Neural cell (in vitro differentiated cells): ENCODE results near the gene ABCC8. TPM values are rescaled to one million over a fixed set of nuclear protein-coding genes. Genes with fewer than 3 reads are reported as not detected.

Experiments used
- H2AFZ ChIP-seq: fragments of 200-600, 300-800 bp; sonication (generic), shearing (Covaris generic); 2 replicates; pipeline ENCODE4 v1.6.0; 2014; ENCODE audit warnings: low read depth, mild to moderate bottlenecking, antibody characterized with exemption, low read length, moderate library complexity
- H3F3A ChIP-seq: fragments of 200-600 bp; shearing (Covaris generic); 2 replicates; pipeline ENCODE4 v1.6.1; 2016; ENCODE audit warnings: mild to moderate bottlenecking, moderate library complexity, mixed read lengths, antibody characterized with exemption, low read length; ENCODE audit not compliant: insufficient read depth, poor library complexity, severe bottlenecking
- H3K27ac ChIP-seq: fragments of 200-600, 300-800 bp; sonication (generic), shearing (Covaris generic); 2 replicates; pipeline ENCODE4 v1.5.1; 2014; ENCODE audit warnings: mild to moderate bottlenecking, low read length, moderate library complexity
- H3K27me3 ChIP-seq: fragments of 300-800, 200-600 bp; sonication (generic), shearing (Covaris generic); 2 replicates; pipeline ENCODE4 v1.6.0; 2014; ENCODE audit warnings: mild to moderate bottlenecking, low read depth, low read length, moderate library complexity; ENCODE audit not compliant: insufficient read depth
- H3K36me3 ChIP-seq: fragments of 300-800, 200-600 bp; sonication (generic), shearing (Covaris generic); 2 replicates; pipeline ENCODE4 v1.5.1; 2014; ENCODE audit warnings: mild to moderate bottlenecking, antibody characterized with exemption, low read length, moderate library complexity; ENCODE audit not compliant: insufficient read depth
- H3K4me2 ChIP-seq: fragments of 300-800, 200-600 bp; sonication (generic), shearing (Covaris generic); 2 replicates; pipeline ENCODE4 v1.6.0; 2014; ENCODE audit warnings: mild to moderate bottlenecking, low read length
- H3K4me3 ChIP-seq: fragments of 300-800, 200-600 bp; sonication (generic), shearing (Covaris generic); 2 replicates; pipeline ENCODE4 v1.5.1; 2014; ENCODE audit warnings: mild to moderate bottlenecking, low read length, moderate library complexity
- H3K79me2 ChIP-seq: fragments of 200-600 bp; shearing (Covaris generic); replicated peaks from 2 replicates; pipeline ENCODE4 v1.6.0; 2014; ENCODE audit warnings: mild to moderate bottlenecking, low read length, moderate library complexity; ENCODE audit not compliant: insufficient read depth
- H3K9ac ChIP-seq: fragments of 300-800, 200-600 bp; sonication (generic), shearing (Covaris generic); 2 replicates; pipeline ENCODE4 v1.6.1; 2016; ENCODE audit warnings: mild to moderate bottlenecking, low read length, mixed read lengths
- H3K9me2 ChIP-seq: fragments of 200-600 bp; shearing (Covaris generic); 2 replicates; pipeline ENCODE4 v1.6.1; 2016; ENCODE audit warnings: mild to moderate bottlenecking, low read length, mixed read lengths; ENCODE audit not compliant: insufficient read depth
- H3K9me3 ChIP-seq: fragments of 200-600, 300-800 bp; sonication (generic), shearing (Covaris generic); 2 replicates; pipeline ENCODE4 v1.6.1; 2016; ENCODE audit warnings: mild to moderate bottlenecking, mixed run types, low read length, moderate library complexity, mixed read lengths
- H4K20me1 ChIP-seq: fragments of 200-600 bp; shearing (Covaris generic); 2 replicates; pipeline ENCODE4 v1.6.1; 2016; ENCODE audit warnings: mild to moderate bottlenecking, mixed run types; ENCODE audit not compliant: insufficient read depth
- CTCF ChIP-seq: fragments of 450-650 bp; IDR thresholded peaks from 2 replicates; pipeline ENCODE4 v1.5.1; 2014; ENCODE audit warnings: antibody characterized with exemption, mild to moderate bottlenecking, moderate library complexity; ENCODE audit not compliant: poor library complexity, severe bottlenecking
- EP300 ChIP-seq: fragments of 450-650 bp; conservative IDR thresholded peaks from 2 replicates; pipeline ENCODE4 v1.6.1; 2014; ENCODE audit warnings: antibody characterized with exemption, mild to moderate bottlenecking, moderate library complexity; ENCODE audit not compliant: poor library complexity, severe bottlenecking
- EZH2 ChIP-seq: fragments of 200-600, 300-800 bp; shearing (Covaris generic), sonication (generic); IDR thresholded peaks from 2 replicates; pipeline ENCODE4 v1.6.1; 2014; ENCODE audit warnings: antibody characterized with exemption, low read length, borderline replicate concordance, mild to moderate bottlenecking; ENCODE audit not compliant: insufficient read depth, poor library complexity, severe bottlenecking
- MXI1 ChIP-seq: fragments of 450-650 bp; conservative IDR thresholded peaks from 2 replicates; pipeline ENCODE4 v1.6.1; 2014; ENCODE audit warnings: antibody characterized with exemption, mild to moderate bottlenecking; ENCODE audit not compliant: poor library complexity, severe bottlenecking
- POLR2AphosphoS5 ChIP-seq: IDR thresholded peaks from 2 replicates; pipeline ENCODE4 v1.6.1; 2012
- RAD21 ChIP-seq: fragments of 450-650 bp; conservative IDR thresholded peaks from 2 replicates; pipeline ENCODE4 v1.6.1; 2014; ENCODE audit warnings: antibody characterized with exemption, mild to moderate bottlenecking, moderate library complexity
- REST ChIP-seq: IDR thresholded peaks from 2 replicates; pipeline ENCODE4 v1.6.1; 2012; ENCODE audit warnings: borderline replicate concordance
- SMC3 ChIP-seq: fragments of 450-650 bp; conservative IDR thresholded peaks from 2 replicates; pipeline ENCODE4 v1.6.1; 2014; ENCODE audit warnings: antibody characterized with exemption, mild to moderate bottlenecking, moderate library complexity; ENCODE audit not compliant: poor library complexity
- TAF1 ChIP-seq: IDR thresholded peaks from 2 replicates; pipeline ENCODE4 v1.6.1; 2012; ENCODE audit warnings: low read depth
- polyA plus RNA-seq: library from polyadenylated mRNA; depleted of rRNA; stranded (reverse); fragments of >200 nt; gene quantifications from 2 replicates; pipeline ENCODE4 v1.2.3, GENCODE V29; 2014

Gene ABCC8
- polyA plus RNA-seq, 1 donor from 2014 or later = 13.2 TPM

GRCh38 chr11:17506314-17506713 is 29.7 kb upstream of the ABCC8 start:
- H3K36me3 ChIP-seq = no peaks in the 10 kb centered on the region
- no peaks in the 10 kb centered on the region for H3K27me3 ChIP-seq
- no peak overlapping the region for H2AFZ ChIP-seq
- no peak for TF ChIP-seq RAD21
- no peak for TF ChIP-seq REST
- no peak for TF ChIP-seq POLR2AphosphoS5
- no peak for TF ChIP-seq CTCF
- TF ChIP-seq EZH2 = no peak
- H3K9me2 ChIP-seq = no peaks in the 10 kb centered on the region
- H3K9me3 ChIP-seq = no peaks in the 10 kb centered on the region
- H3K79me2 ChIP-seq = no peaks in the 10 kb centered on the region
- H4K20me1 ChIP-seq = no peaks in the 10 kb centered on the region
- no peaks in the 10 kb centered on the region for H3F3A ChIP-seq
- no peak overlapping the region for H3K4me2 ChIP-seq
- H3K27ac ChIP-seq = no peak overlapping the region
- no peak overlapping the region for H3K4me3 ChIP-seq
- no peak overlapping the region for H3K9ac ChIP-seq

- Histone ChIP-seq H2AFZ (no peak overlapping the region), H3K4me2 (no peak overlapping the region), H3K9me3 (no peaks in the 10 kb centered on the region), H3K79me2 (no peaks in the 10 kb centered on the region), H3F3A (no peaks in the 10 kb centered on the region), H3K36me3 (no peaks in the 10 kb centered on the region), H3K9me2 (no peaks in the 10 kb centered on the region), H3K27ac (no peak overlapping the region), H3K4me3 (no peak overlapping the region), H3K27me3 (no peaks in the 10 kb centered on the region), H3K9ac (no peak overlapping the region), H4K20me1 (no peaks in the 10 kb centered on the region)
- TF ChIP-seq SMC3 (no peak), RAD21 (no peak), MXI1 (no peak), CTCF (no peak), EZH2 (no peak), EP300 (no peak), TAF1 (no peak), REST (no peak), POLR2AphosphoS5 (no peak)
Observed at GRCh38 chr11:17505146-17505545, 28.5 kb upstream of the ABCC8 start.
